Right lobe of liver (tissue), 4 donors: ENCODE measurements around the gene PRKCB.

Experiments used
- POLR2A ChIP-seq: fragments of 450-650 bp; IDR thresholded peaks from one replicate; pipeline ENCODE4 v1.6.1; 2017; ENCODE audit warnings: antibody characterized with exemption, mild to moderate bottlenecking
- TF ChIP-seq, protein P1 (sequence below), 4 donors: fragments of 200-600 bp in 3 of 4; fragments of 450-650 bp in 1 of 4; IDR thresholded peaks; one replicate each; pipeline versions ENCODE4 v1.5.1 to v1.8.0; 2016 to 2022; ENCODE audit warnings: antibody characterized with exemption in 4 of 4, mild to moderate bottlenecking in 2 of 4
- donor health status: DM: no; HTN: no; CAD: no.
- donor health status: DM: no; HTN: no; CAD: no.
- donor health status: DM: no; HTN: yes; CAD: no.

GRCh38 chr16:24073321-24073720, 237.5 kb downstream of the PRKCB start:
- TF ChIP-seq, protein P1, sequence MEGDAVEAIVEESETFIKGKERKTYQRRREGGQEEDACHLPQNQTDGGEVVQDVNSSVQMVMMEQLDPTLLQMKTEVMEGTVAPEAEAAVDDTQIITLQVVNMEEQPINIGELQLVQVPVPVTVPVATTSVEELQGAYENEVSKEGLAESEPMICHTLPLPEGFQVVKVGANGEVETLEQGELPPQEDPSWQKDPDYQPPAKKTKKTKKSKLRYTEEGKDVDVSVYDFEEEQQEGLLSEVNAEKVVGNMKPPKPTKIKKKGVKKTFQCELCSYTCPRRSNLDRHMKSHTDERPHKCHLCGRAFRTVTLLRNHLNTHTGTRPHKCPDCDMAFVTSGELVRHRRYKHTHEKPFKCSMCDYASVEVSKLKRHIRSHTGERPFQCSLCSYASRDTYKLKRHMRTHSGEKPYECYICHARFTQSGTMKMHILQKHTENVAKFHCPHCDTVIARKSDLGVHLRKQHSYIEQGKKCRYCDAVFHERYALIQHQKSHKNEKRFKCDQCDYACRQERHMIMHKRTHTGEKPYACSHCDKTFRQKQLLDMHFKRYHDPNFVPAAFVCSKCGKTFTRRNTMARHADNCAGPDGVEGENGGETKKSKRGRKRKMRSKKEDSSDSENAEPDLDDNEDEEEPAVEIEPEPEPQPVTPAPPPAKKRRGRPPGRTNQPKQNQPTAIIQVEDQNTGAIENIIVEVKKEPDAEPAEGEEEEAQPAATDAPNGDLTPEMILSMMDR (IDR thresholded peaks at IDR 0.05), result no peak
- no peak for TF ChIP-seq POLR2A
